A549 (cell line): Measurements from ENCODE around the gene SF1.

Experiments
- EHMT2 ChIP-seq: fragments of 200-600 bp; sonication (generic); IDR thresholded peaks from 2 replicates; pipeline ENCODE4 v1.6.1; 2016; ENCODE audit warnings: antibody characterized with exemption, low read depth, mild to moderate bottlenecking, moderate library complexity
- EP300 ChIP-seq, 2 experiments: fragments of >200 bp; sonication (Bioruptor Twin); formaldehyde crosslinking; IDR thresholded peaks; 2 replicates in 1 of 2; 3 replicates in 1 of 2; pipeline ENCODE4 v1.6.1; 2016 to 2017
- FOSL2 ChIP-seq, 2 experiments: fragments of 450-650 bp in 1 of 2; fragments of >200 bp in 1 of 2; sonication (Bioruptor Twin) in 1 of 2; formaldehyde crosslinking; IDR thresholded peaks; 2 replicates each; pipeline versions ENCODE4 v1.5.0 to v1.6.1; 2016 to 2020; ENCODE audit warnings: mild to moderate bottlenecking in 1 of 2, moderate library complexity in 1 of 2
- HDAC2 ChIP-seq: fragments of 200-600 bp; sonication (generic); IDR thresholded peaks from 2 replicates; pipeline ENCODE4 v1.6.1; 2016
- HEYL ChIP-seq: fragments of 250-450 bp; sonication (Bioruptor Pico); IDR thresholded peaks from 2 replicates; pipeline ENCODE4 v1.8.0; 2021; ENCODE audit warnings: mild to moderate bottlenecking, moderate library complexity
- JUNB ChIP-seq: fragments of >200 bp; sonication (Bioruptor Twin); formaldehyde crosslinking; IDR thresholded peaks from 2 replicates; pipeline ENCODE4 v1.6.1; 2016
- MYC ChIP-seq: IDR thresholded peaks from 2 replicates; pipeline ENCODE4 v1.6.1; 2012; ENCODE audit warnings: mild to moderate bottlenecking, inconsistent platforms, low read length, improper control_type of control experiment, borderline replicate concordance
- NPAS2 ChIP-seq: fragments of 250-450 bp; sonication (Bioruptor Pico); IDR thresholded peaks from 2 replicates; pipeline ENCODE4 v1.8.0; 2022; ENCODE audit warnings: mild to moderate bottlenecking, moderate library complexity, borderline replicate concordance
- POLR2A ChIP-seq: IDR thresholded peaks from 2 replicates; pipeline ENCODE4 v1.6.1; 2012; ENCODE audit warnings: mild to moderate bottlenecking, low read length
- RAD21 ChIP-seq, 2 experiments: fragments of >200 bp in 1 of 2; sonication (Bioruptor Twin) in 1 of 2; formaldehyde crosslinking in 1 of 2; IDR thresholded peaks in 1 of 2; conservative IDR thresholded peaks in 1 of 2; 2 replicates in 1 of 2; 3 replicates in 1 of 2; pipeline ENCODE4 v1.6.1; 2012 to 2018; ENCODE audit warnings: inconsistent platforms in 1 of 2
- RCOR1 ChIP-seq: fragments of 150-350 bp; IDR thresholded peaks from 2 replicates; pipeline ENCODE4 v1.6.1; 2014; ENCODE audit warnings: antibody characterized with exemption, low read length, low read depth
- TF ChIP-seq, protein P1 (sequence below): fragments of >200 bp; sonication (Bioruptor Twin); formaldehyde crosslinking; IDR thresholded peaks from 3 replicates; pipeline ENCODE4 v1.5.1; 2016
- TF ChIP-seq, protein P2 (sequence below): fragments of 200-600 bp; sonication (generic); IDR thresholded peaks from 2 replicates; pipeline ENCODE4 v1.6.1; 2016; ENCODE audit warnings: antibody characterized with exemption, mild to moderate bottlenecking, moderate library complexity

- TF ChIP-seq RCOR1 (no peak), EP300 (IDR thresholded peaks at IDR 0.05) (no peak), JUNB (no peak), RAD21 (conservative IDR thresholded peaks at IDR 0.05 in 1 of 2, IDR thresholded peaks at IDR 0.05 in 1 of 2) (no peak), HDAC2 (no peak), HEYL (no peak), MYC (no peak), EHMT2 (no peak), NPAS2 (CRISPR knock-in tag) (no peak), POLR2A (no peak), FOSL2 (IDR thresholded peaks at IDR 0.05) (no peak), FOSL2 (CRISPR knock-in tag; IDR thresholded peaks at IDR 0.05) (no peak)
- TF ChIP-seq, protein P1, sequence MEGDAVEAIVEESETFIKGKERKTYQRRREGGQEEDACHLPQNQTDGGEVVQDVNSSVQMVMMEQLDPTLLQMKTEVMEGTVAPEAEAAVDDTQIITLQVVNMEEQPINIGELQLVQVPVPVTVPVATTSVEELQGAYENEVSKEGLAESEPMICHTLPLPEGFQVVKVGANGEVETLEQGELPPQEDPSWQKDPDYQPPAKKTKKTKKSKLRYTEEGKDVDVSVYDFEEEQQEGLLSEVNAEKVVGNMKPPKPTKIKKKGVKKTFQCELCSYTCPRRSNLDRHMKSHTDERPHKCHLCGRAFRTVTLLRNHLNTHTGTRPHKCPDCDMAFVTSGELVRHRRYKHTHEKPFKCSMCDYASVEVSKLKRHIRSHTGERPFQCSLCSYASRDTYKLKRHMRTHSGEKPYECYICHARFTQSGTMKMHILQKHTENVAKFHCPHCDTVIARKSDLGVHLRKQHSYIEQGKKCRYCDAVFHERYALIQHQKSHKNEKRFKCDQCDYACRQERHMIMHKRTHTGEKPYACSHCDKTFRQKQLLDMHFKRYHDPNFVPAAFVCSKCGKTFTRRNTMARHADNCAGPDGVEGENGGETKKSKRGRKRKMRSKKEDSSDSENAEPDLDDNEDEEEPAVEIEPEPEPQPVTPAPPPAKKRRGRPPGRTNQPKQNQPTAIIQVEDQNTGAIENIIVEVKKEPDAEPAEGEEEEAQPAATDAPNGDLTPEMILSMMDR = no peak
- TF ChIP-seq, protein P2, sequence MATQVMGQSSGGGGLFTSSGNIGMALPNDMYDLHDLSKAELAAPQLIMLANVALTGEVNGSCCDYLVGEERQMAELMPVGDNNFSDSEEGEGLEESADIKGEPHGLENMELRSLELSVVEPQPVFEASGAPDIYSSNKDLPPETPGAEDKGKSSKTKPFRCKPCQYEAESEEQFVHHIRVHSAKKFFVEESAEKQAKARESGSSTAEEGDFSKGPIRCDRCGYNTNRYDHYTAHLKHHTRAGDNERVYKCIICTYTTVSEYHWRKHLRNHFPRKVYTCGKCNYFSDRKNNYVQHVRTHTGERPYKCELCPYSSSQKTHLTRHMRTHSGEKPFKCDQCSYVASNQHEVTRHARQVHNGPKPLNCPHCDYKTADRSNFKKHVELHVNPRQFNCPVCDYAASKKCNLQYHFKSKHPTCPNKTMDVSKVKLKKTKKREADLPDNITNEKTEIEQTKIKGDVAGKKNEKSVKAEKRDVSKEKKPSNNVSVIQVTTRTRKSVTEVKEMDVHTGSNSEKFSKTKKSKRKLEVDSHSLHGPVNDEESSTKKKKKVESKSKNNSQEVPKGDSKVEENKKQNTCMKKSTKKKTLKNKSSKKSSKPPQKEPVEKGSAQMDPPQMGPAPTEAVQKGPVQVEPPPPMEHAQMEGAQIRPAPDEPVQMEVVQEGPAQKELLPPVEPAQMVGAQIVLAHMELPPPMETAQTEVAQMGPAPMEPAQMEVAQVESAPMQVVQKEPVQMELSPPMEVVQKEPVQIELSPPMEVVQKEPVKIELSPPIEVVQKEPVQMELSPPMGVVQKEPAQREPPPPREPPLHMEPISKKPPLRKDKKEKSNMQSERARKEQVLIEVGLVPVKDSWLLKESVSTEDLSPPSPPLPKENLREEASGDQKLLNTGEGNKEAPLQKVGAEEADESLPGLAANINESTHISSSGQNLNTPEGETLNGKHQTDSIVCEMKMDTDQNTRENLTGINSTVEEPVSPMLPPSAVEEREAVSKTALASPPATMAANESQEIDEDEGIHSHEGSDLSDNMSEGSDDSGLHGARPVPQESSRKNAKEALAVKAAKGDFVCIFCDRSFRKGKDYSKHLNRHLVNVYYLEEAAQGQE = no peak
Observed at GRCh38 chr11:64758330-64759079, 19.8 kb downstream of the SF1 start.
